Transverse colon (tissue), 4 donors: ENCODE data around the gene TNFRSF18. TPM values are rescaled to one million over a fixed set of nuclear protein-coding genes. Genes with fewer than 3 reads are reported as not detected.

Source experiments
- DNase-seq: peaks from one replicate; pipeline ENCODE4 v3.0.0-alpha.2; 2019
- H3K27ac ChIP-seq, 4 donors: fragments of 200-600 bp; sonication (generic); 2 replicates each; pipeline ENCODE4 v1.5.1; 2016 to 2018; ENCODE audit warnings: inconsistent platforms in 4 of 4
- H3K27me3 ChIP-seq: fragments of 200-600 bp; sonication (generic); 2 replicates; pipeline ENCODE4 v1.5.1; 2017; ENCODE audit warnings: inconsistent platforms
- H3K36me3 ChIP-seq, 4 donors: fragments of 200-600 bp; sonication (generic); 2 replicates each; pipeline ENCODE4 v1.5.1; 2017 to 2019; ENCODE audit warnings: inconsistent platforms in 4 of 4
- H3K4me1 ChIP-seq, 4 donors: fragments of 200-600 bp; sonication (generic); 2 replicates each; pipeline ENCODE4 v1.5.1; 2017 to 2020; ENCODE audit warnings: inconsistent platforms in 4 of 4
- H3K4me3 ChIP-seq, 4 donors: fragments of 200-600 bp; sonication (generic); 1 replicate in 1 of 4; 2 replicates in 3 of 4; pipeline versions ENCODE4 v1.5.1 to v1.6.1; 2017 to 2019; ENCODE audit warnings: inconsistent platforms in 4 of 4
- H3K9me3 ChIP-seq, 2 donors: fragments of 200-600 bp; sonication (generic); 2 replicates each; pipeline ENCODE4 v1.5.1; 2017 to 2019; ENCODE audit warnings: inconsistent platforms in 2 of 2
- EP300 ChIP-seq: sonication (generic); formaldehyde crosslinking; IDR thresholded peaks from one replicate; pipeline ENCODE4 v1.6.1; 2017; ENCODE audit warnings: antibody characterized with exemption, low read depth
- POLR2A ChIP-seq: fragments of 450-650 bp; IDR thresholded peaks from one replicate; pipeline ENCODE4 v1.6.1; 2016; ENCODE audit warnings: antibody characterized with exemption, mild to moderate bottlenecking, moderate library complexity
- POLR2AphosphoS5 ChIP-seq, 3 donors: sonication (generic); formaldehyde crosslinking; IDR thresholded peaks; one replicate each; pipeline ENCODE4 v1.6.1; 2016; ENCODE audit warnings: antibody characterized with exemption in 3 of 3
- whole genome bisulfite sequencing, 2 donors: methylation state at CpG; one replicate each; pipeline ENCODE4 v1.1.5; 2018; ENCODE audit warnings: low coverage in 1 of 2; 5-methylcytosine and 5-hydroxymethylcytosine counted together
- in situ Hi-C, 4 donors: fragments of 200-750 bp; cut with MboI; loops; one replicate each; pipeline versions ENCODE4 v1.15.0 to v1.15.1; 2017; ENCODE audit warnings: low sequenced_read_pairs in 3 of 4, low pct_ligation_motif_present in 1 of 4, low pct_unique_long_range_greater_than_20kb in 1 of 4
- intact Hi-C: fragments of 100-400 bp; cut with DNase I; formaldehyde crosslinking; loops from one replicate; pipeline ENCODE4 v1.15.1; 2023; ENCODE audit warnings: low total_unique reads
- small RNA-seq, 4 donors: library from RNA; depleted of rRNA; stranded (forward); fragments of <200 nt; gene quantifications; one replicate each; pipeline ENCODE3, GENCODE V24; 2016
- total RNA-seq, 4 donors: library from RNA; depleted of rRNA; stranded (reverse); fragments of >200 nt; gene quantifications; one replicate each; pipeline ENCODE4 v1.1.0, GENCODE V29; 2016
- TF ChIP-seq, protein P1 (sequence below), 5 experiments: fragments of 200-600 bp in 3 of 5; fragments of 450-650 bp in 2 of 5; sonication (generic) in 3 of 5; IDR thresholded peaks; 1 replicate in 2 of 5; 2 replicates in 3 of 5; pipeline ENCODE4 v1.5.1; 2016 to 2017; ENCODE audit warnings: antibody characterized with exemption in 5 of 5, inconsistent platforms in 3 of 5, mild to moderate bottlenecking in 2 of 5, moderate library complexity in 1 of 5

TNFRSF18 gene
- total RNA-seq, 4 donors from 2014 or later: 3.3 to 7.9 TPM; not detected in 2

DNA sequence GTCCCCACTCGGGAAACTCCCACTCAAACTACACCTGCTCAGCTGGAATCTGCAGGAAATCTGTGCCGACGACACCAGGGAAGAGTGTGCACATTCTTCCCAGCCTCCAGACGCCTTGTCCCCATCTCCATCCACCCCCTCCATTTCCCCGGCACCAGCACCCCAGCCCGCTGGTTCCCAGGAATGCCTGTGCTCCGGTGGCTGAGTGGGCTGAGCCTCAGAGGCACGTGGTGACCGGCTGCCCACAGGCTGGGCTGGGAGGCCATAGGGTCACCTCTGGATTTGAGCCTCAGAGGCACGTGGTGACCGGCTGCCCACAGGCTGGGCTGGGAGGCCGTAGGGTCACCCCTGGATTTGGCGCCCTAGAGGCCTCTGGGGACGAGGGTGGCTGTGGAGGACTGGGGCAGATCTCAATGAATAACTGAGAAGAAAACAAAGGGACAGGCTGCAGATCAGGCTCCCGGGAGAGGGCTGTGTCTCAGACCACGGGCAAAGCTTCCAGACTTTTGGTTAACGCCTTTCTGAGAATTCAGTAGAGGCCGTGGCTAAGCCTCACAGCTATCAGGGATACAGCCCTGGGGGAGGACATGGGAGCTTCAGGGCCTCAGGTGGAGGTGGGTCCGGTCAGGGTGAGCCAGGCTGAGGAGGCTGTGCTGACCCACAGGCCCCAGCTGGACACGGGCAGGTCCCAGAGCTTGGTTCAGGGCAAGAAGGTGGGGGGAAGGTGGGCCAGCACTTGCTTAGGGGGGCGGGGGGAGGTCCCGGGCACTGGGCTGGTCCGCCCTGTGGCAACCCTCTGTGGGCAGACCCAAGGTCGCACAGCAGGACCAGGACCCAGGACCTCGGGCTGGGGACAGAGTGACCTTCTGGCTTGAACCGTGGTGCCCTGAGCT lies 50.0 kb downstream of the TNFRSF18 start:
- Histone ChIP-seq H3K27ac (peak overlapping the region; percentile 11 to 55 (median 30)), H3K27me3 (no peaks in the 10 kb centered on the region), H3K9me3 (no peaks in the 10 kb centered on the region), H3K4me3 (no peak overlapping the region), H3K4me1 (peaks cover 9 to 36% (median 34%) of the 10 kb centered on the region in 4 donors), H3K36me3 (no peaks in the 10 kb centered on the region)
- DNase-seq: no peak
- TF ChIP-seq POLR2A: no peak
- TF ChIP-seq, protein P1, sequence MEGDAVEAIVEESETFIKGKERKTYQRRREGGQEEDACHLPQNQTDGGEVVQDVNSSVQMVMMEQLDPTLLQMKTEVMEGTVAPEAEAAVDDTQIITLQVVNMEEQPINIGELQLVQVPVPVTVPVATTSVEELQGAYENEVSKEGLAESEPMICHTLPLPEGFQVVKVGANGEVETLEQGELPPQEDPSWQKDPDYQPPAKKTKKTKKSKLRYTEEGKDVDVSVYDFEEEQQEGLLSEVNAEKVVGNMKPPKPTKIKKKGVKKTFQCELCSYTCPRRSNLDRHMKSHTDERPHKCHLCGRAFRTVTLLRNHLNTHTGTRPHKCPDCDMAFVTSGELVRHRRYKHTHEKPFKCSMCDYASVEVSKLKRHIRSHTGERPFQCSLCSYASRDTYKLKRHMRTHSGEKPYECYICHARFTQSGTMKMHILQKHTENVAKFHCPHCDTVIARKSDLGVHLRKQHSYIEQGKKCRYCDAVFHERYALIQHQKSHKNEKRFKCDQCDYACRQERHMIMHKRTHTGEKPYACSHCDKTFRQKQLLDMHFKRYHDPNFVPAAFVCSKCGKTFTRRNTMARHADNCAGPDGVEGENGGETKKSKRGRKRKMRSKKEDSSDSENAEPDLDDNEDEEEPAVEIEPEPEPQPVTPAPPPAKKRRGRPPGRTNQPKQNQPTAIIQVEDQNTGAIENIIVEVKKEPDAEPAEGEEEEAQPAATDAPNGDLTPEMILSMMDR (IDR thresholded peaks at IDR 0.05): no peak
- TF ChIP-seq EP300: no peak
- TF ChIP-seq POLR2AphosphoS5 (IDR thresholded peaks at IDR 0.05): no peak
- 0 to 88% methylated on average over 2 to 24 of the region's 26 CpGs for WGBS, 2 donors
- in situ Hi-C loops: no loop called here
- intact Hi-C loops: loop anchor here (10.0 kb wide), 1 partner anchor 68 kb away; no protein-coding TSS in a partner anchor

DNA sequence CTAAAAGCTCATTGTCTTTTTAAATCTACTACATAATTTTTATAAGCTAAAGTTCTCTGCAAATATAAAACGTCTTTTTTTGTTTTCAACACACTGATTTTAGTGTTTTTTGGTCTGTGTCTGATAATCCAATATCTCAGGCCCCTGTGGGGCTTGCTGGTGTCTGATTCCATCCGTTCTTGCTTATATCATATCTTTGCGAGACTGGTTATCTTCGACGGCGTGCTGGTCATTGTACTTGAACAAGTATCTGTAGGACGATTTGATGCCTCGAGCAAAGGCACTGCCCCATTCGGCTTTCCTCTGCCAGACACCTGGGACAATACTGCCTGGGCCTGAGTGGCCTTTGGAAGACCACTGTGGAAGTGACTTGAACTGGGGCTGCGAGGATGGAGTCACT lies 51.1 kb downstream of the TNFRSF18 start:
- in situ Hi-C loops: no loop called here
- Histone ChIP-seq H3K4me3 (no peak overlapping the region), H3K27me3 (no peaks in the 10 kb centered on the region), H3K9me3 (no peaks in the 10 kb centered on the region), H3K27ac (no peak overlapping the region), H3K36me3 (no peaks in the 10 kb centered on the region), H3K4me1 (peaks cover 9 to 33% (median 28%) of the 10 kb centered on the region in 4 donors)
- TF ChIP-seq POLR2AphosphoS5 (IDR thresholded peaks at IDR 0.05) (no peak), POLR2A (no peak), EP300 (no peak)
- TF ChIP-seq, protein P1 (IDR thresholded peaks at IDR 0.05): no peak
- intact Hi-C loops: loop anchor here (10.0 kb wide), 1 partner anchor 70 kb away; no protein-coding TSS in a partner anchor
- WGBS, 2 donors: 86% methylated on average over 1 to 10 of the region's 10 CpGs
- DNase-seq: no peak

DNA sequence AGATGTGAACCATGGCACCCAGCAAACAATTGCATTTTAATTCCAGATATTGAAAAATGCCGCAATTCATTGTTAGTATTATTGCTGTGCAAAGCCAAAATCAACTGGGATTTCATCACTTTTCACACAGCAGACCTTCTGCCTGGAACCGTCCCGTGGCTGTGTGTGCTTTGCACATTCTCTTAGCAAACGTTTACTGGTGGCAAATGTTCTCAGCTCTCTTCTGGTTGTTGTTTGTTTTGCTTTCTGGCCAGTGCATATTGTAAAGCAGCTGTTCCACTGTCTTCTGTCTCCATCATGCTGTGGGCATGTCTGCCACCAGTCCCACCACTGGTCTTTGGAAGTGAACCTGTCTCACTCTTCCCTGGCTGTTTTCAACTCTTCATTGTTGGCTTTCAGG lies 52.5 kb downstream of the TNFRSF18 start:
- intact Hi-C loops: loop anchor here (10.0 kb wide), 1 partner anchor 71 kb away; no protein-coding TSS in a partner anchor

More for the DNA sequence above, 52.5 kb downstream of the TNFRSF18 start:
- TF ChIP-seq EP300 (no peak), POLR2AphosphoS5 (IDR thresholded peaks at IDR 0.05) (no peak), POLR2A (no peak)
- TF ChIP-seq, protein P1 (IDR thresholded peaks at IDR 0.05): no peak
- in situ Hi-C loops: no loop called here
- H3K4me3 ChIP-seq: no peak overlapping the region
- H3K27ac ChIP-seq: no peak overlapping the region
- no peaks in the 10 kb centered on the region for H3K36me3 ChIP-seq
- peaks cover 14 to 35% (median 28%) of the 10 kb centered on the region in 4 donors for H3K4me1 ChIP-seq
- H3K27me3 ChIP-seq: no peaks in the 10 kb centered on the region
- no peaks in the 10 kb centered on the region for H3K9me3 ChIP-seq
- no peak for DNase-seq
- 47 to 62% methylated on average over 4 of the region's 4 CpGs for WGBS, 2 donors

Small RNA genes lying within 50 kb of the gene (small RNA-seq; reads per million reads assigned to genes)
- gene MIR200A: 49.9 to 422 (median 156) reads per million in 4 donors
- gene MIR200B: 1,055 to 2,607 (median 1,286) reads per million in 4 donors
- 30.6 to 136 (median 55.5) reads per million in 4 donors for gene MIR429

Other genes starting within 250 kb of the TNFRSF18 start
- gene NOC2L, start 247.3 kb downstream of the TNFRSF18 start, total RNA-seq: 10 to 100 TPM; 17.6 to 50.4 (median 31.6) TPM
- gene KLHL17, start 246.0 kb downstream of the TNFRSF18 start, total RNA-seq: 10 to 100 TPM; 10.8 to 26.1 (median 11.4) TPM
- 1 to 10 TPM in 1 of 4 donors, under 1 TPM in 1, not detected in 2; 0.14 to 1.4 TPM for gene PLEKHN1, start 240.1 kb downstream of the TNFRSF18 start, total RNA-seq
- gene PERM1, start 224.5 kb downstream of the TNFRSF18 start, total RNA-seq: under 1 TPM in 1 of 4 donors, not detected in 3; 0.14 TPM
- 100 to 1,000 TPM in 1 of 4 donors, 10 to 100 TPM in 3; 10.8 to 140 (median 15.7) TPM for gene HES4, start 206.5 kb downstream of the TNFRSF18 start, total RNA-seq
- 10 to 100 TPM in 3 of 4 donors, not detected in 1; 36.0 to 70.6 (median 40.8) TPM for gene ISG15, start 193.1 kb downstream of the TNFRSF18 start, total RNA-seq
- 100 to 1,000 TPM in 1 of 4 donors, 10 to 100 TPM in 3; 25.4 to 132 (median 44.8) TPM for gene AGRN, start 186.5 kb downstream of the TNFRSF18 start, total RNA-seq
- gene RNF223, start 132.3 kb downstream of the TNFRSF18 start, total RNA-seq: 1 to 10 TPM; 3.0 to 7.5 (median 5.0) TPM
- 100 to 1,000 TPM in 1 of 4 donors, 10 to 100 TPM in 3; 23.6 to 108 (median 47.3) TPM for gene C1orf159, start 90.5 kb downstream of the TNFRSF18 start, total RNA-seq
- gene TTLL10, start 32.7 kb downstream of the TNFRSF18 start, total RNA-seq: under 1 TPM in 2 of 4 donors, not detected in 2; 0.40 to 0.48 TPM
- gene TNFRSF4, start 7.6 kb upstream of the TNFRSF18 start, total RNA-seq: 1 to 10 TPM in 1 of 4 donors, under 1 TPM in 1, not detected in 2; 0.55 to 4.8 TPM
- 100 to 1,000 TPM; 153 to 267 (median 226) TPM for gene SDF4, start 25.4 kb upstream of the TNFRSF18 start, total RNA-seq
- gene B3GALT6, start 25.6 kb upstream of the TNFRSF18 start, total RNA-seq: 10 to 100 TPM in 3 of 4 donors, 1 to 10 TPM in 1; 8.5 to 24.9 (median 12.2) TPM
- gene C1QTNF12, start 40.1 kb upstream of the TNFRSF18 start, total RNA-seq: 10 to 100 TPM in 3 of 4 donors, not detected in 1; 11.9 to 52.8 (median 15.7) TPM
- gene UBE2J2, start 67.3 kb upstream of the TNFRSF18 start, total RNA-seq: 100 to 1,000 TPM in 1 of 4 donors, 10 to 100 TPM in 3; 49.6 to 110 (median 59.1) TPM
- 1 to 10 TPM; 1.5 to 3.5 (median 2.4) TPM for gene SCNN1D, start 73.8 kb upstream of the TNFRSF18 start, total RNA-seq
- gene ACAP3, start 101.3 kb upstream of the TNFRSF18 start, total RNA-seq: 100 to 1,000 TPM in 2 of 4 donors, 10 to 100 TPM in 2; 52.4 to 190 (median 99.5) TPM
- gene PUSL1, start 102.0 kb upstream of the TNFRSF18 start, total RNA-seq: 10 to 100 TPM in 3 of 4 donors, 1 to 10 TPM in 1; 7.0 to 35.9 (median 20.5) TPM
- gene INTS11, start 118.1 kb upstream of the TNFRSF18 start, total RNA-seq: 100 to 1,000 TPM; 118 to 424 (median 140) TPM
- 100 to 1,000 TPM in 1 of 4 donors, 10 to 100 TPM in 3; 48.0 to 134 (median 77.7) TPM for gene CPTP, start 118.2 kb upstream of the TNFRSF18 start, total RNA-seq
- 1 to 10 TPM in 2 of 4 donors, under 1 TPM in 1, not detected in 1; 0.40 to 2.0 (median 1.9) TPM for gene TAS1R3, start 124.7 kb upstream of the TNFRSF18 start, total RNA-seq
- gene DVL1, start 142.8 kb upstream of the TNFRSF18 start, total RNA-seq: 100 to 1,000 TPM; 103 to 182 (median 115) TPM
- gene MXRA8, start 152.0 kb upstream of the TNFRSF18 start, total RNA-seq: 100 to 1,000 TPM in 1 of 4 donors, 10 to 100 TPM in 3; 31.1 to 145 (median 57.1) TPM
- gene AURKAIP1, start 168.6 kb upstream of the TNFRSF18 start, total RNA-seq: 100 to 1,000 TPM; 110 to 197 (median 167) TPM
- gene CCNL2, start 192.7 kb upstream of the TNFRSF18 start, total RNA-seq: 100 to 1,000 TPM; 169 to 657 (median 349) TPM
- 100 to 1,000 TPM in 1 of 4 donors, 10 to 100 TPM in 3; 40.0 to 183 (median 97.0) TPM for gene MRPL20, start 200.7 kb upstream of the TNFRSF18 start, total RNA-seq
- 1 to 10 TPM in 3 of 4 donors, under 1 TPM in 1; 0.80 to 4.5 (median 1.9) TPM for gene ANKRD65, start 214.7 kb upstream of the TNFRSF18 start, total RNA-seq
- gene VWA1, start 229.1 kb upstream of the TNFRSF18 start, total RNA-seq: 10 to 100 TPM; 29.4 to 82.0 (median 51.6) TPM
- 1 to 10 TPM in 1 of 4 donors, under 1 TPM in 2, not detected in 1; 0.75 to 1.3 (median 1.00) TPM for gene ATAD3C, start 243.1 kb upstream of the TNFRSF18 start, total RNA-seq